Common myeloid progenitor, CD34-positive (primary cell): ENCODE results near the gene PRKAG2.

Experiments used
- CTCF ChIA-PET: fragments of 350-600 bp; sonication (Branson Sonifier 250); formaldehyde crosslinking; loops from one replicate; lab custom pipeline; 2021; ENCODE audit warnings: antibody characterized with exemption; lab: Charles Lee
- POLR2A ChIA-PET: fragments of 350-600 bp; sonication (Branson Sonifier 250); formaldehyde crosslinking; loops from one replicate; lab custom pipeline; 2021; ENCODE audit warnings: antibody characterized with exemption; lab: Charles Lee
- DNase-seq, 3 donors: peaks; one replicate each; pipeline versions ENCODE4 v3.0.0 to v3.0.0-alpha.2; 2013
- H3K27ac ChIP-seq, 2 experiments: 1 replicate in 1 of 2; 2 replicates in 1 of 2; pipeline ENCODE4 v1.7.0; 2013; ENCODE audit warnings: inconsistent platforms in 2 of 2, low read length in 2 of 2, mild to moderate bottlenecking in 2 of 2, low read depth in 1 of 2, moderate library complexity in 1 of 2; ENCODE audit not compliant: severe bottlenecking in 2 of 2, insufficient read depth in 1 of 2, poor library complexity in 1 of 2
- H3K27me3 ChIP-seq, 5 experiments: replicated peaks in 2 of 5; 1 replicate in 3 of 5; 2 replicates in 2 of 5; pipeline versions ENCODE4 v1.6.1 to v1.7.0; 2013; ENCODE audit warnings: low read length in 4 of 5, mild to moderate bottlenecking in 2 of 5, moderate library complexity in 2 of 5, inconsistent platforms in 1 of 5; ENCODE audit not compliant: insufficient read depth in 5 of 5, control insufficient read depth in 4 of 5
- H3K36me3 ChIP-seq, 4 experiments: 1 replicate in 2 of 4; 2 replicates in 2 of 4; pipeline versions ENCODE4 v1.6.1 to v1.7.0; 2013; ENCODE audit warnings: low read length in 3 of 4, control low read depth in 1 of 4, mild to moderate bottlenecking in 1 of 4; ENCODE audit not compliant: control insufficient read depth in 4 of 4, insufficient read depth in 4 of 4
- H3K4me1 ChIP-seq, 4 experiments: 1 replicate in 3 of 4; 2 replicates in 1 of 4; pipeline versions ENCODE4 v1.6.1 to v1.7.1; 2013; ENCODE audit warnings: low read length in 3 of 4, mild to moderate bottlenecking in 3 of 4, control low read depth in 1 of 4, inconsistent platforms in 1 of 4, moderate library complexity in 1 of 4; ENCODE audit not compliant: control insufficient read depth in 4 of 4, insufficient read depth in 4 of 4; ENCODE audit errors: control extremely low read depth in 1 of 4
- H3K4me3 ChIP-seq, 7 experiments: 1 replicate in 4 of 7; 2 replicates in 3 of 7; pipeline versions ENCODE4 v1.5.1 to v1.7.0; 2013; ENCODE audit warnings: mild to moderate bottlenecking in 7 of 7, low read length in 6 of 7, moderate library complexity in 6 of 7, inconsistent platforms in 2 of 7, low read depth in 2 of 7, control low read depth in 1 of 7; ENCODE audit not compliant: insufficient read depth in 4 of 7, control insufficient read depth in 1 of 7; ENCODE audit errors: extremely low read depth in 1 of 7
- H3K9me3 ChIP-seq, 5 experiments: 1 replicate in 4 of 5; 2 replicates in 1 of 5; pipeline versions ENCODE4 v1.6.1 to v1.7.1; 2013; ENCODE audit warnings: low read length in 4 of 5, mild to moderate bottlenecking in 2 of 5, inconsistent platforms in 1 of 5, low read depth in 1 of 5, moderate library complexity in 1 of 5; ENCODE audit not compliant: control insufficient read depth in 4 of 5, insufficient read depth in 2 of 5; ENCODE audit errors: control extremely low read depth in 1 of 5
- WGBS: methylation state at CpG from one replicate; pipeline ENCODE4 v1.1.5; 2013; ENCODE audit not compliant: insufficient coverage; 5-methylcytosine and 5-hydroxymethylcytosine counted together

PRKAG2 gene

GRCh38 chr7:151689196-151689971 is 187.5 kb downstream of the PRKAG2 start:
- peaks cover 0 to 16% (median 8%) of the 10 kb centered on the region in 4 experiments for H3K4me1 ChIP-seq
- no peak overlapping the region for H3K4me3 ChIP-seq
- no peak overlapping the region for H3K27ac ChIP-seq
- ChIA-PET CTCF (interaction anchor here (1.0 kb wide), 1 partner anchor 17 kb away, joined by 4 read pairs; no protein-coding TSS in a partner anchor), POLR2A (no interaction called here)
- no peaks in the 10 kb centered on the region for H3K27me3 ChIP-seq
- 97% methylated on average over 20 of the region's 22 CpGs for WGBS
- H3K9me3 ChIP-seq, result peaks cover 0 to 1% (median 0%) of the 10 kb centered on the region in 5 experiments
- DNase-seq, result no peak
- H3K36me3 ChIP-seq, result no peaks in the 10 kb centered on the region

DNA sequence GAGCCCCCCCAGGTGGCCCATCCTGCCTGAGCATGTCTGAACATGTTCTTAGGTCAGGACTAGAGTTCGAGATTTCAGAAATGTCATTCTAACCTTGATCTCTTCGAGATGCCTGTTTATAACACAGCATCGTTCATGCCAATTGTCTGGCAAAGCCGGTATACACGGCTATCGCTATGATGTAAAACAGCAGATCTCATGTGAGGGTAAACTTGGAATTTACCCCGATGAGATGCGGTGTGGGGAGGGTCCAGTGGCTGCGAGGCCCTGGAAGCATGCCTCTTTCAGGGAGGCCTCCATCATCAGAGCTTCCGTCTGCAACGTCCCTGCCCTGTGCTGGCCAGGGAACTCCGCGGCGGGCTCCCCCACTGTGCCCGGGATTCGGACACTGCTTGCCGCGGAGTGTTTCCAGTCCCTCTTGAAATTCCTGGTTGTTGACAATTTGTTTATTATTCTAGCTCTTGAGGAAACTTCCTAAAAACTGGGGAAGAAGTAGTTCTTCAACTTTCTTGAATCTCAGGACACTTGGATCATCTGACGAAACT is 188.6 kb downstream of the PRKAG2 start:
- Histone ChIP-seq H3K4me3 (no peak overlapping the region), H3K36me3 (no peaks in the 10 kb centered on the region), H3K27me3 (no peaks in the 10 kb centered on the region), H3K9me3 (peaks cover 0 to 1% (median 0%) of the 10 kb centered on the region in 5 experiments), H3K27ac (no peak overlapping the region), H3K4me1 (peaks cover 0 to 16% (median 8%) of the 10 kb centered on the region in 4 experiments)
- DNase-seq, result no peak
- over 99% methylated on average over 15 of the region's 19 CpGs for WGBS
- CTCF ChIA-PET, result interaction anchor here (1.0 kb wide), 1 partner anchor 18 kb away, joined by 4 read pairs; no protein-coding TSS in a partner anchor
- POLR2A ChIA-PET, result no interaction called here

- Histone ChIP-seq H3K27me3 (no peaks in the 10 kb centered on the region), H3K27ac (no peak overlapping the region), H3K4me1 (peaks cover 0 to 16% (median 8%) of the 10 kb centered on the region in 4 experiments), H3K4me3 (no peak overlapping the region), H3K36me3 (no peaks in the 10 kb centered on the region), H3K9me3 (peaks cover 0 to 1% (median 0%) of the 10 kb centered on the region in 5 experiments)
- ChIA-PET POLR2A (no interaction called here), CTCF (no interaction called here)
- no peak for DNase-seq
- WGBS, result 72% methylated on average over 11 of the region's 16 CpGs
Measured at GRCh38 chr7:151687523-151688235, 189.2 kb downstream of the PRKAG2 start.

DNA sequence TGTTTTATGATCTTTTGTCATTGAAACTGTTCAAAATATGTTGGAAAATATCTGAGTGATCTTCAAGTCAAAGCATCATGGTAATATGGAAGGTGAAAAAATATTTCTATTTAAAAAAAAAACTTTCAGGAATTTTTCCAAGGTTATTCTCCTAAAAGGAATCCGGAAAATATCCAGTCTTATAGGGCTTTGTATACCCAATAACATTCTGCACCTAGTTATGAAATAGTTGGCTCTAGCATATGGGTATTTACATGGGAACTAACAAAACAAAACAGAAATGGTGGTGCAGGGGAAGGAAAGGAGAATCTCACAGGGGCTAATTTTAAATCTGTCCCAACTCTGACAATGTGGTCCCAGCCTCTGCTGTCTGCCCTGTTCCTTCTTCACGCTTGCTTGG is 190.1 kb downstream of the PRKAG2 start:
- CTCF ChIA-PET, result no interaction called here
- DNase-seq, result no peak
- POLR2A ChIA-PET, result no interaction called here

DNA sequence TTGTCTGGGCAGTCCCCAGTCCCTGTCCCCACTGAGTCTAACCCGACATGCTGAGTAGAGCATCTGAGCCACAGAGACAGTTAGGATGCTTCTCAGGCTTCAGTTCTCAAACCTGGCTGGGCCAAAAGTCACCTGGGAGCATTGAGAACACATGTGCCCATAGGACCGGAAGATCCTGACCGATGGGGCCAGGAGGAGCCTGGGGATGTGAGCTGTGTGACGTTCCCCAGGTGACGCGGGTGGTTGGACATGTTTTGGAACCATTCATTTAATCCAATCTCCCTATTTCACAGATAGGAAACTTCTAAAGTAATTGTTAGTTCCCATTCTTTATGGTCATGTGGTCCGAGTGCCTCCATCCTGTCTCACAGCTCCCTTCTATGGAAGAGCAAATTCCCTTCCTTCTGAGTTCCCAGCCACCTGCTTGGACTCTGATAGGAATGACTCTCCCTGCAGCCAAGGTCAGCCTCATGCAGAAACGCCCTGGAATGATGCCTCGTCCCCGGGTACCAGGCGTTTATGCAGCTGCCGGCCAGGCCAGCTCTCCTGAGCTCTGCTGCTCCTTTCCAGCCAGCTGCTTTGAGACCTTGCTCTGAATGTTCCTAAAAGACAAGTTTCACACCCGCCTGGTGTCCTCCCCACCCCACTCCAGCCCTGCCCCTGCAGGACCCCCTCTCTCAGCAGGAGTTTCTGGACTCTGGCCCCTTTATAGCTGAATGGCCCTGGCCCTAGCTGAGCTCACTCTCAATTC is 190.7 kb downstream of the PRKAG2 start:
- Histone ChIP-seq H3K4me3 (no peak overlapping the region), H3K27me3 (no peaks in the 10 kb centered on the region), H3K4me1 (peaks cover 0 to 20% (median 13%) of the 10 kb centered on the region in 4 experiments), H3K36me3 (no peaks in the 10 kb centered on the region), H3K9me3 (no peaks in the 10 kb centered on the region), H3K27ac (no peak overlapping the region)
- 99% methylated on average over 11 of the region's 13 CpGs for WGBS
- POLR2A ChIA-PET, result interaction anchor here (0.6 kb wide), 1 partner anchor 41 kb away, joined by 3 read pairs; no protein-coding TSS in a partner anchor
- CTCF ChIA-PET, result interaction anchor here (1.1 kb wide), 1 partner anchor 8 kb away, joined by 3 read pairs; no protein-coding TSS in a partner anchor
- no peak for DNase-seq

More for the DNA sequence above, 190.1 kb downstream of the PRKAG2 start:
- Histone ChIP-seq H3K36me3 (no peaks in the 10 kb centered on the region), H3K4me3 (no peak overlapping the region), H3K9me3 (peaks cover 0 to 1% (median 0%) of the 10 kb centered on the region in 5 experiments), H3K27me3 (no peaks in the 10 kb centered on the region), H3K27ac (no peak overlapping the region), H3K4me1 (peaks cover 0 to 17% (median 10%) of the 10 kb centered on the region in 4 experiments)
- WGBS, result 90% methylated on average over 1 of the region's 2 CpGs

- Histone ChIP-seq H3K9me3 (no peaks in the 10 kb centered on the region), H3K27me3 (no peaks in the 10 kb centered on the region), H3K27ac (no peak overlapping the region), H3K36me3 (no peaks in the 10 kb centered on the region), H3K4me3 (no peak overlapping the region), H3K4me1 (peaks cover 6 to 33% (median 29%) of the 10 kb centered on the region in 4 experiments)
- 96% methylated on average over 12 of the region's 13 CpGs for WGBS
- ChIA-PET POLR2A (interaction anchor here (0.7 kb wide), 1 partner anchor 25 kb away, joined by 4 read pairs; no protein-coding TSS in a partner anchor), CTCF (interaction anchor here (0.6 to 2.1 kb wide), 8 partner anchors 13 to 75 kb away, joined by 3 to 11 read pairs (median 4); no protein-coding TSS in a partner anchor)
- DNase-seq, result no peak
Measured at GRCh38 chr7:151684408-151685175, 192.3 kb downstream of the PRKAG2 start.
